GM12878 (cell line): ENCODE data around the gene ATP10D. TPM values are rescaled to one million over a fixed set of nuclear protein-coding genes. Genes with fewer than 3 reads are reported as not detected.

Experiments
- ATAC-seq: fragments of 200-7000 bp; cut with Tn5 transposase; 3 replicates; pipeline ENCODE4 v1.9.1; 2020; ENCODE audit warnings: mild to moderate bottlenecking, moderate library complexity
- BruUV-seq: library from RNA; stranded (reverse); fragments of 400-500 nt; replicated peaks from 2 replicates; lab custom pipeline; 2021; lab: Mats Ljungman, UMichigan
- CTCF ChIA-PET: fragments of 300-600 bp; sonication (Branson Sonifier 250); formaldehyde crosslinking; extraction: SDS; loops from one replicate; lab custom pipeline; 2021; ENCODE audit warnings: inconsistent platforms; lab: Yijun Ruan, JAX
- POLR2A ChIA-PET: fragments of 350-600 bp; formaldehyde crosslinking; extraction: SDS; loops from one replicate; lab custom pipeline; 2021; ENCODE audit warnings: inconsistent platforms; lab: Charles Lee
- RAD21 ChIA-PET: fragments of 300-600 bp; sonication (Branson Sonifier 250); formaldehyde crosslinking; loops from one replicate; lab custom pipeline; 2023; ENCODE audit warnings: antibody characterized with exemption; ENCODE audit not compliant: unreplicated experiment; lab: Charles Lee
- SMC1A ChIA-PET: fragments of 300-600 bp; sonication (Branson Sonifier 250); formaldehyde crosslinking; loops from one replicate; lab custom pipeline; 2023; ENCODE audit not compliant: unreplicated experiment, uncharacterized antibody; lab: Charles Lee
- DNase-seq: peaks from one replicate; pipeline ENCODE4 v3.0.0-alpha.2; 2011; ENCODE audit warnings: low read depth, low spot score
- FAIRE-seq: peaks from 3 replicates; lab custom pipeline; 2011; peaks lifted over from hg19 to GRCh38; lab: Jason Lieb, UNC
- H2AFZ ChIP-seq: 2 replicates; pipeline ENCODE4 v1.6.0; 2011; ENCODE audit warnings: low read depth, low read length, control low read depth; ENCODE audit not compliant: control insufficient read depth
- H3K27ac ChIP-seq: 2 replicates; pipeline ENCODE4 v1.5.1; 2011; ENCODE audit warnings: control low read depth; ENCODE audit not compliant: control insufficient read depth, insufficient read depth
- H3K27me3 ChIP-seq, 2 experiments: replicated peaks in 1 of 2; 2 replicates each; pipeline versions ENCODE4 v1.6.0 to v1.6.1; 2011; ENCODE audit warnings: low read length in 1 of 2; ENCODE audit not compliant: control insufficient read depth in 2 of 2, insufficient read depth in 2 of 2
- H3K36me3 ChIP-seq, 2 experiments: 2 replicates each; pipeline ENCODE4 v1.5.1; 2011; ENCODE audit warnings: low read length in 1 of 2; ENCODE audit not compliant: control insufficient read depth in 2 of 2, insufficient read depth in 2 of 2
- H3K4me1 ChIP-seq: 2 replicates; pipeline ENCODE4 v1.6.1; 2011; ENCODE audit warnings: mild to moderate bottlenecking, low read length, moderate library complexity, mixed read lengths; ENCODE audit not compliant: control insufficient read depth, insufficient read depth
- H3K4me2 ChIP-seq: 2 replicates; pipeline ENCODE4 v1.6.0; 2011; ENCODE audit warnings: control low read depth; ENCODE audit not compliant: control insufficient read depth, insufficient read depth
- H3K4me3 ChIP-seq: fragments of 200-600 bp; sonication (generic); 2 replicates; pipeline ENCODE4 v1.5.1; 2016
- H3K79me2 ChIP-seq: 2 replicates; pipeline ENCODE4 v1.6.0; 2011; ENCODE audit warnings: low read length; ENCODE audit not compliant: control insufficient read depth, insufficient read depth
- H3K9ac ChIP-seq: 2 replicates; pipeline ENCODE4 v1.8.0; 2011; ENCODE audit warnings: low read length, control low read depth, mixed read lengths; ENCODE audit not compliant: control insufficient read depth, insufficient read depth
- H3K9me3 ChIP-seq: replicated peaks from 3 replicates; pipeline ENCODE4 v1.5.1; 2011; ENCODE audit warnings: mild to moderate bottlenecking, low read length; ENCODE audit not compliant: control insufficient read depth, insufficient read depth
- H4K20me1 ChIP-seq: 2 replicates; pipeline ENCODE4 v1.6.0; 2011; ENCODE audit not compliant: control insufficient read depth, insufficient read depth
- EZH2 ChIP-seq: IDR thresholded peaks from 2 replicates; pipeline ENCODE4 v1.6.1; 2012; ENCODE audit warnings: low read depth, mild to moderate bottlenecking, control low read depth, inconsistent platforms, low read length, borderline replicate concordance; ENCODE audit not compliant: control insufficient read depth
- RUNX3 ChIP-seq: IDR thresholded peaks from 2 replicates; pipeline ENCODE4 v1.6.1; 2012; ENCODE audit warnings: low read length, inconsistent platforms
- ZNF24 ChIP-seq: fragments of 450-650 bp; IDR thresholded peaks from 2 replicates; pipeline ENCODE4 v1.6.1; 2017; ENCODE audit warnings: antibody characterized with exemption, mild to moderate bottlenecking
- WGBS: methylation state at CpG from one replicate; pipeline ENCODE4 v1.1.6; 2016; ENCODE audit warnings: low lambda C conversion rate; ENCODE audit not compliant: insufficient replicate concordance, insufficient coverage; ENCODE audit errors: missing lambda C conversion rate; 5-methylcytosine and 5-hydroxymethylcytosine counted together
- in situ Hi-C: fragments of 300-500 bp; cut with MboI; formaldehyde crosslinking; loops from 9 replicates; pipeline ENCODE4 v1.14.3; 2018; ENCODE audit warnings: mixed read lengths
- intact Hi-C: fragments of 100-400 bp; cut with micrococcal nuclease; formaldehyde crosslinking; loops from one replicate; pipeline ENCODE4 v1.14.2; 2022; ENCODE audit not compliant: unreplicated experiment
- polyA plus RNA-seq, 11 experiments: library from polyadenylated mRNA; depleted of rRNA in 4 of 11; unstranded in 6 of 11; stranded (reverse) in 5 of 11; fragments of >200 nt; fragmentation: Nextera tagmentation in 4 of 11; fragmentation: Illumina TruSeq in 1 of 11; extraction: Ambion mirVana in 4 of 11; extraction: Trizol in 1 of 11; gene quantifications; 1 replicate in 1 of 11; 2 replicates in 10 of 11; pipeline versions ENCODE4 v1.2.1 to v1.2.3, GENCODE V29; 2011 to 2016; ENCODE audit warnings: inconsistent platforms in 2 of 11, missing spikeins in 2 of 11, low read depth in 1 of 11
- total RNA-seq, 4 experiments: library from RNA; depleted of rRNA in 3 of 4; stranded (reverse); fragments of >200 nt in 3 of 4; fragmentation: Illumina TruSeq in 1 of 4; extraction: Trizol in 1 of 4; gene quantifications; 2 replicates each; pipeline versions ENCODE4 v1.2.1 to v1.2.3, GENCODE V29; 2013 to 2021

ATP10D gene
- total and polyA plus RNA-seq, 10 of the 15 experiments (the other 5 are each of a cell fraction or from before 2014, with no cell fraction given), result 10.2 to 50.3 (median 19.1) TPM

GRCh38 chr4:47462799-47463234 is 22.3 kb upstream of the ATP10D start:
- Histone ChIP-seq H4K20me1 (no peaks in the 10 kb centered on the region), H3K4me1 (peaks cover 22% of the 10 kb centered on the region), H3K4me3 (peak overlapping the region; percentile 92), H3K4me2 (peak overlapping the region; percentile 78), H3K9me3 (no peaks in the 10 kb centered on the region), H3K79me2 (peaks cover 18% of the 10 kb centered on the region)
- no TSS peak for BruUV-seq
- ATAC-seq, result peak; percentile 38
- SMC1A ChIA-PET, result interaction anchor here (0.6 to 10.8 kb wide), 19 partner anchors 9 to 535 kb away, joined by 3 to 126 read pairs (median 4); partner anchors contain the start of gene ATP10D
- DNase-seq, result no peak
- TF ChIP-seq RUNX3 (no peak; the same call in 1 of the 2 replicates), EZH2 (no peak), ZNF24 (peak; percentile 66)
- TF ChIP-seq, all 136 proteins: peak for 1
- H2AFZ ChIP-seq, result peak overlapping the region; percentile 97
- H3K9ac ChIP-seq, result peak overlapping the region; percentile 66
- ChIA-PET RAD21 (interaction anchor here (0.6 to 5.6 kb wide), 21 partner anchors 9 to 376 kb away, joined by 3 to 84 read pairs (median 4); partner anchors contain the start of gene ATP10D), POLR2A (interaction anchor here (0.7 to 3.4 kb wide), 10 partner anchors 9 to 56 kb away, joined by 3 to 21 read pairs (median 6); partner anchors contain the start of gene ATP10D), CTCF (interaction anchor here (0.6 to 5.0 kb wide), 22 partner anchors 10 to 377 kb away, joined by 3 to 79 read pairs (median 4); partner anchors contain the start of gene ATP10D)
- in situ Hi-C loops, result no loop called here
- no peak for FAIRE-seq
- H3K27ac ChIP-seq, result peak overlapping the region; percentile 79
- under 1% methylated on average over 6 of the region's 6 CpGs for WGBS
- no peaks in the 10 kb centered on the region for H3K27me3 ChIP-seq
- intact Hi-C loops, result loop anchor here (1.0 to 2.0 kb wide), 2 partner anchors 22 to 102 kb away; partner anchors contain the start of gene ATP10D
- 0 out of 4 replicates have a peak, but pooled peaks cover 0 to 3% of the 10 kb centered on the region in 2 experiments for H3K36me3 ChIP-seq
